HepG2 (cell line): Measurements from ENCODE around the gene TRANK1. TPM values are rescaled to one million over a fixed set of nuclear protein-coding genes. Genes with fewer than 3 reads are reported as not detected.

Source experiments
- ATAC-seq: fragments of 200-7000 bp; cut with Tn5 transposase; 3 replicates; pipeline ENCODE4 v1.9.1; 2020; ENCODE audit warnings: mild to moderate bottlenecking, moderate library complexity
- BruUV-seq: library from RNA; stranded (reverse); fragments of 400-500 nt; replicated peaks from 2 replicates; lab custom pipeline; 2021; lab: Mats Ljungman, UMichigan
- CTCF ChIA-PET: fragments of 300-600 bp; formaldehyde crosslinking; extraction: SDS; loops from one replicate; lab custom pipeline; 2021; ENCODE audit warnings: low total read pairs, inconsistent platforms, low intra/inter-chr PET ratio; lab: Yijun Ruan, JAX
- POLR2A ChIA-PET: fragments of 350-600 bp; sonication (Branson Sonifier 250); formaldehyde crosslinking; loops from one replicate; lab custom pipeline; 2020; ENCODE audit warnings: antibody characterized with exemption, inconsistent platforms; lab: Yijun Ruan, JAX
- DNase-seq: peaks from one replicate; pipeline ENCODE4 v3.0.0-alpha.2; 2015; ENCODE audit warnings: low spot score
- FAIRE-seq: peaks from 3 replicates; lab custom pipeline; 2011; peaks lifted over from hg19 to GRCh38; lab: Jason Lieb, UNC
- H2AFZ ChIP-seq: one replicate; pipeline ENCODE4 v1.6.1; 2011; ENCODE audit warnings: low read length, inconsistent platforms
- H3K27ac ChIP-seq: fragments of 300-600 bp; 3 replicates; pipeline ENCODE4 v1.8.0; 2011; ENCODE audit warnings: mixed run types, mild to moderate bottlenecking, mixed read lengths, low read length, inconsistent platforms; ENCODE audit not compliant: insufficient read depth; ENCODE audit errors: extremely low read length
- H3K27me3 ChIP-seq, 2 experiments: fragments of 200-600 bp in 1 of 2; 2 replicates in 1 of 2; 3 replicates in 1 of 2; pipeline versions ENCODE4 v1.6.0 to v1.8.0; 2011; ENCODE audit warnings: low read length in 2 of 2, mild to moderate bottlenecking in 2 of 2, moderate library complexity in 2 of 2, inconsistent platforms in 1 of 2; ENCODE audit not compliant: insufficient read depth in 2 of 2, control insufficient read depth in 1 of 2
- H3K36me3 ChIP-seq, 2 experiments: fragments of 200-600 bp in 1 of 2; replicated peaks in 1 of 2; 2 replicates in 1 of 2; 3 replicates in 1 of 2; pipeline versions ENCODE4 v1.5.1 to v1.8.0; 2011; ENCODE audit warnings: low read length in 2 of 2, inconsistent platforms in 1 of 2; ENCODE audit not compliant: insufficient read depth in 2 of 2, control insufficient read depth in 1 of 2
- H3K4me1 ChIP-seq: 2 replicates; pipeline ENCODE4 v1.5.1; 2012; ENCODE audit warnings: low read length, inconsistent platforms; ENCODE audit not compliant: insufficient read depth
- H3K4me2 ChIP-seq: 2 replicates; pipeline ENCODE4 v1.6.0; 2011; ENCODE audit warnings: low read depth, low read length, inconsistent platforms
- H3K4me3 ChIP-seq, 3 experiments: fragments of 200-600 bp in 1 of 3; sonication (generic), shearing (Covaris generic) in 1 of 3; replicated peaks in 1 of 3; 2 replicates each; pipeline ENCODE4 v1.5.1; 2011 to 2016; ENCODE audit warnings: low read length in 3 of 3, inconsistent platforms in 2 of 3, low read depth in 2 of 3, mild to moderate bottlenecking in 2 of 3, control low read depth in 1 of 3, mixed read lengths in 1 of 3; ENCODE audit not compliant: insufficient read depth in 1 of 3
- H3K79me2 ChIP-seq: one replicate; pipeline ENCODE4 v1.6.1; 2011; ENCODE audit warnings: low read length, inconsistent platforms; ENCODE audit not compliant: insufficient read depth
- H3K9ac ChIP-seq: 2 replicates; pipeline ENCODE4 v1.6.0; 2011; ENCODE audit warnings: mild to moderate bottlenecking, low read depth, low read length, inconsistent platforms; ENCODE audit not compliant: insufficient read depth
- H3K9me3 ChIP-seq: 2 replicates; pipeline ENCODE4 v1.5.1; 2012; ENCODE audit warnings: mild to moderate bottlenecking, low read length
- H4K20me1 ChIP-seq: 2 replicates; pipeline ENCODE4 v1.6.0; 2011; ENCODE audit warnings: inconsistent platforms, mild to moderate bottlenecking, low read length, moderate library complexity; ENCODE audit not compliant: insufficient read depth
- ASH2L ChIP-seq: fragments of 300-600, 200-600 bp; sonication (generic); IDR thresholded peaks from 2 replicates; pipeline ENCODE4 v1.7.0; 2017; ENCODE audit warnings: low read depth, mild to moderate bottlenecking, moderate library complexity, mixed read lengths, low read length; ENCODE audit not compliant: insufficient read length
- CBFB ChIP-seq: sonication (generic); formaldehyde crosslinking; IDR thresholded peaks from 2 replicates; pipeline ENCODE4 v1.4.0; 2020; ENCODE audit warnings: missing genetic modification reagents
- KDM2A ChIP-seq: sonication (generic); formaldehyde crosslinking; IDR thresholded peaks from 2 replicates; pipeline ENCODE4 v1.4.0; 2020; ENCODE audit warnings: low read depth, missing genetic modification reagents, borderline replicate concordance
- KDM5B ChIP-seq: sonication (generic); formaldehyde crosslinking; IDR thresholded peaks from 2 replicates; pipeline ENCODE4 v1.4.0; 2020; ENCODE audit warnings: missing genetic modification reagents, mild to moderate bottlenecking, borderline replicate concordance
- PAXIP1 ChIP-seq: sonication (generic); formaldehyde crosslinking; conservative IDR thresholded peaks from 2 replicates; pipeline ENCODE4 v1.4.0; 2020; ENCODE audit warnings: mild to moderate bottlenecking, missing genetic modification reagents, moderate library complexity
- PCBP2 ChIP-seq: fragments of 200-400 bp; formaldehyde crosslinking; optimal IDR thresholded peaks from 2 replicates; pipeline ENCODE3; 2018; ENCODE audit warnings: low read length, low read depth; ENCODE audit not compliant: poor library complexity, severe bottlenecking
- TFAP4 ChIP-seq: sonication (generic); IDR thresholded peaks from 2 replicates; pipeline ENCODE4 v1.6.1; 2016; ENCODE audit warnings: low read depth, borderline replicate concordance
- ZHX2 ChIP-seq, 2 experiments: sonication (generic) in 1 of 2; formaldehyde crosslinking in 1 of 2; IDR thresholded peaks; 2 replicates each; pipeline versions ENCODE4 v1.6.1 to v1.9.0; 2014 to 2022; ENCODE audit warnings: antibody characterized with exemption in 1 of 2, borderline replicate concordance in 1 of 2, inconsistent platforms in 1 of 2, low read depth in 1 of 2, missing genetic modification reagents in 1 of 2
- ZNF260 ChIP-seq: sonication (generic); formaldehyde crosslinking; IDR thresholded peaks from 2 replicates; pipeline ENCODE4 v1.4.0; 2020; ENCODE audit warnings: missing genetic modification reagents, low read depth, mild to moderate bottlenecking, borderline replicate concordance
- ZNF567 ChIP-seq: sonication (generic); formaldehyde crosslinking; IDR thresholded peaks from 2 replicates; pipeline ENCODE4 v1.8.1; 2023; ENCODE audit warnings: mild to moderate bottlenecking, missing genetic modification reagents, borderline replicate concordance
- WGBS: methylation state at CpG from one replicate; pipeline ENCODE4 v1.1.6; 2017; ENCODE audit warnings: low lambda C conversion rate; 5-methylcytosine and 5-hydroxymethylcytosine counted together
- in situ Hi-C: cut with HindIII; loops from 2 replicates; pipeline ENCODE4 v1.10.0; 2017; ENCODE audit warnings: low pct_unique_long_range_greater_than_20kb; ENCODE audit not compliant: extremely low pct_ligation_motif_present
- intact Hi-C: fragments of 100-400 bp; cut with micrococcal nuclease; formaldehyde crosslinking; loops from one replicate; pipeline ENCODE4 v1.10.0; 2022; ENCODE audit not compliant: unreplicated experiment
- polyA plus RNA-seq, 8 experiments: library from polyadenylated mRNA; depleted of rRNA in 3 of 8; stranded (reverse) in 7 of 8; unstranded in 1 of 8; fragments of >200 nt; fragmentation: Illumina TruSeq in 4 of 8; extraction: Trizol in 4 of 8; gene quantifications; 2 replicates each; pipeline versions ENCODE4 v1.2.1 to v1.2.3, GENCODE V29; 2011 to 2016; ENCODE audit warnings: low read depth in 4 of 8, missing spikeins in 1 of 8, mixed read lengths in 1 of 8; ENCODE audit not compliant: insufficient read depth in 1 of 8
- total RNA-seq, 5 experiments: library from RNA; depleted of rRNA; stranded (reverse); fragments of >200 nt; fragmentation: Illumina TruSeq; extraction: Trizol; gene quantifications; 2 replicates each; pipeline ENCODE4 v1.2.3, GENCODE V29; 2016; ENCODE audit warnings: low read depth in 1 of 5

TRANK1 gene
- total and polyA plus RNA-seq, 2 of the 13 experiments (the other 11 are each of a cell fraction or from before 2014, with no cell fraction given): 0.13 to 0.32 TPM

- TF ChIP-seq ZHX2 (IDR thresholded peaks at IDR 0.05; ENCODE audit: low read depth) (no peak), ZHX2 (CRISPR knock-in tag; IDR thresholded peaks at IDR 0.05; ENCODE audit: borderline replicate concordance) (no peak), ZNF567 (CRISPR knock-in tag) (no peak), PCBP2 (no peak)
Measured at GRCh38 chr3:36815375-36815774, 129.5 kb downstream of the TRANK1 start (continued).

GRCh38 chr3:36814776-36815175 is 130.1 kb downstream of the TRANK1 start:
- POLR2A ChIA-PET: no interaction called here
- no TSS peak for BruUV-seq

More at GRCh38 chr3:36814776-36815175, 130.1 kb downstream of the TRANK1 start:
- FAIRE-seq (no peak), DNase-seq (no peak), ATAC-seq (peak; percentile 91)
- H3K9ac ChIP-seq: no peak overlapping the region
- H4K20me1 ChIP-seq: no peaks in the 10 kb centered on the region
- H3K36me3 ChIP-seq: no peaks in the 10 kb centered on the region
- intact Hi-C loops: no loop called here
- no peak overlapping the region for H3K27ac ChIP-seq
- in situ Hi-C loops: no loop called here
- no peaks in the 10 kb centered on the region for H3K79me2 ChIP-seq
- no peaks in the 10 kb centered on the region for H3K4me1 ChIP-seq
- 21% methylated on average over 4 of the region's 4 CpGs for WGBS
- H3K27me3 ChIP-seq: peaks cover 1 to 12% of the 10 kb centered on the region in 2 experiments; a peak in 3 of 5 replicates
- no peak overlapping the region for H2AFZ ChIP-seq
- TF ChIP-seq ZNF260 (CRISPR knock-in tag) (no peak), ASH2L (no peak), PAXIP1 (CRISPR knock-in tag) (no peak), TFAP4 (no peak), KDM2A (no peak), CBFB (no peak), KDM5B (no peak)
- CTCF ChIA-PET: no interaction called here
- no peak overlapping the region for H3K4me3 ChIP-seq
- H3K4me2 ChIP-seq: no peak overlapping the region
- H3K9me3 ChIP-seq: no peaks in the 10 kb centered on the region
